CD4-positive, alpha-beta T cell (primary cell): ENCODE data around the gene SFMBT2. TPM values are rescaled to one million over a fixed set of nuclear protein-coding genes. Genes with fewer than 3 reads are reported as not detected.
"Not testable (repeated sequence)": the region's sequence is repeated elsewhere in the genome, so short reads cannot be mapped to it uniquely, and the experiment has no call there.

Source experiments
- ATAC-seq: fragments of 200-7000 bp; cut with Tn5 transposase; one replicate; pipeline ENCODE4 v1.10.0; 2022; ENCODE audit warnings: mild to moderate bottlenecking; ENCODE audit not compliant: poor library complexity
- CTCF ChIA-PET: fragments of 350-600 bp; sonication (Branson Sonifier 250); formaldehyde crosslinking; loops from one replicate; lab custom pipeline; 2021; ENCODE audit warnings: antibody characterized with exemption, inconsistent platforms; lab: Charles Lee
- POLR2A ChIA-PET: fragments of 350-600 bp; sonication (Branson Sonifier 250); formaldehyde crosslinking; loops from one replicate; lab custom pipeline; 2021; ENCODE audit warnings: antibody characterized with exemption, inconsistent platforms; lab: Charles Lee
- DNase-seq, 14 experiments: peaks; one replicate each; pipeline ENCODE4 v3.0.0-alpha.2; 2013 to 2020; ENCODE audit warnings: mixed read lengths in 2 of 14
- H3K27ac ChIP-seq, 2 donors: one replicate each; pipeline versions ENCODE4 v1.5.1 to v1.7.0; 2013; ENCODE audit warnings: low read length in 2 of 2, low read depth in 1 of 2, mild to moderate bottlenecking in 1 of 2
- H3K27me3 ChIP-seq, 2 experiments: 1 replicate in 1 of 2; 2 replicates in 1 of 2; pipeline versions ENCODE4 v1.6.1 to v1.7.0; 2013; ENCODE audit warnings: low read length in 2 of 2, control low read depth in 1 of 2, mild to moderate bottlenecking in 1 of 2, moderate library complexity in 1 of 2; ENCODE audit not compliant: insufficient read depth in 2 of 2, control insufficient read depth in 1 of 2
- H3K36me3 ChIP-seq: one replicate; pipeline ENCODE4 v1.6.1; 2013; ENCODE audit warnings: low read length, control low read depth; ENCODE audit not compliant: insufficient read depth
- H3K4me1 ChIP-seq: one replicate; pipeline ENCODE4 v1.6.1; 2013; ENCODE audit warnings: low read length, control low read depth; ENCODE audit not compliant: insufficient read depth
- H3K4me3 ChIP-seq: one replicate; pipeline ENCODE4 v1.5.1; 2013; ENCODE audit warnings: mild to moderate bottlenecking, low read length, moderate library complexity
- H3K9me3 ChIP-seq, 2 experiments: 1 replicate in 1 of 2; 2 replicates in 1 of 2; pipeline versions ENCODE4 v1.6.1 to v1.7.0; 2013; ENCODE audit warnings: low read length in 2 of 2, mild to moderate bottlenecking in 2 of 2, control low read depth in 1 of 2, moderate library complexity in 1 of 2; ENCODE audit not compliant: control insufficient read depth in 1 of 2, insufficient read depth in 1 of 2
- H3K27ac Mint-ChIP-seq: one replicate; pipeline ENCODE4 v1.8.0; 2020; ENCODE audit warnings: mixed read lengths
- H3K27me3 Mint-ChIP-seq: one replicate; pipeline ENCODE4 v1.8.0; 2021; ENCODE audit warnings: mixed read lengths
- H3K36me3 Mint-ChIP-seq: one replicate; pipeline ENCODE4 v1.8.0; 2021; ENCODE audit warnings: low read depth, mixed read lengths
- H3K4me1 Mint-ChIP-seq: one replicate; pipeline ENCODE4 v1.8.0; 2021; ENCODE audit warnings: low read depth, mixed read lengths
- H3K4me3 Mint-ChIP-seq: one replicate; pipeline ENCODE4 v1.8.0; 2020; ENCODE audit warnings: mild to moderate bottlenecking, mixed read lengths
- H3K9me3 Mint-ChIP-seq: one replicate; pipeline ENCODE4 v1.8.0; 2020; ENCODE audit warnings: mixed read lengths
- intact Hi-C, 2 experiments: fragments of 100-400 bp; cut with DNase I in 1 of 2; cut with micrococcal nuclease in 1 of 2; formaldehyde crosslinking; loops; one replicate each; pipeline versions ENCODE4 v1.15.1 to v1.9.0; 2023 to 2025; cut with DNase I, micrococcal nuclease
- total RNA-seq, 174 experiments: library from RNA in 2 of 174; stranded (reverse) in 2 of 174; gene quantifications; one replicate each; pipeline ENCODE4 v1.2.3 and lab custom pipeline; 2021 to 2026
- TF ChIP-seq, protein P1 (sequence below): fragments of 200-600 bp; IDR thresholded peaks from one replicate; pipeline ENCODE4 v1.8.0; 2022; ENCODE audit warnings: antibody characterized with exemption, mild to moderate bottlenecking

The SFMBT2 gene
- total RNA-seq, 2 experiments from 2014 or later: 41.0 to 42.0 TPM

DNA sequence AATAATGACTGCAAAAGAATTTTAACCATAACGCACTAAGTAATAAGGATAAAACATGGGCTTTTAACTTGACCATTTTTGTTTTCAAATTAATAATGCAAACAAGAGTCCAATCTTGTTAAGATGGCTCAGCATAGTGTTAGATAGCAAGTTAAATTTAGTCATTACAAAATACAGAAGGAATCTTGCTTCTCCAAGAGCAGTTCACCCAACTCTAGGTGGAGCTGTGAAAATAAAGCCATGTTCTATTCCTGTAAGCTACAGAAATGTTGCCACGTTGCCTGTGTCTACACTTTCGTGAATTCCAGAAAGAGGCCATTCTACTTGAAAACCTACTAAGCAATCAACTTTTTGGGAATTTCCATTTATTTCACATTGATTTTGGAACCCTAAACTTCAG is 191.9 kb downstream of the SFMBT2 start:
- no peak overlapping the region for H3K27ac Mint-ChIP-seq

DNA sequence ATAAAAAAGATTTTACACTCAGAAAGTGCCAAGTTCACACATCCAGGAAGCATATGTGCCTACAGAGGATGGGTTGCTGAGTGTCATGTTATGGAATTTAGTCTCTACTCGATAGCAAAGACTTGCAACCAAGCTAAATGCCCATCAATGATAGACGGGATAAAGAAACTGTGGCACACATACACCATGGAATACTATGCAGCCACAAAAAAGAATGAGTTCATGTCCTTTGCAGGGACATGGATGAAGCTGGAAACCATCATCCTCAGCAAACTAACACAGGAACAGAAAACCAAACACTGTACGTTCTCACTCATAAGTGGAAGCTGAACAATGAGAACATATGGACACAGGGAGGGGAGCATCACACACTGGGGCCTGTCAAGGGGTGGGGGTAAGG is 198.1 kb downstream of the SFMBT2 start:
- H3K27me3 Mint-ChIP-seq, H3K27ac ChIP-seq, ATAC-seq, POLR2A ChIA-PET, H3K4me1 ChIP-seq, intact Hi-C loops, H3K4me3 ChIP-seq, H3K27ac Mint-ChIP-seq, DNase-seq, H3K9me3 ChIP-seq, CTCF ChIA-PET, H3K4me1 Mint-ChIP-seq, H3K4me3 Mint-ChIP-seq, H3K9me3 Mint-ChIP-seq, H3K27me3 ChIP-seq: not testable (repeated sequence)
- H3K36me3 ChIP-seq: peaks cover 37% of the 10 kb centered on the region
- peaks cover 95% of the 10 kb centered on the region for H3K36me3 Mint-ChIP-seq

More for the DNA sequence above, 191.9 kb downstream of the SFMBT2 start:
- Mint-ChIP-seq H3K36me3 (peaks cover 92% of the 10 kb centered on the region), H3K4me3 (no peak overlapping the region), H3K4me1 (no peaks in the 10 kb centered on the region), H3K9me3 (peaks cover 2% of the 10 kb centered on the region), H3K27me3 (no peaks in the 10 kb centered on the region)
- H3K9me3 ChIP-seq: peaks cover 0 to 7% of the 10 kb centered on the region in 2 experiments
- peaks cover 32% of the 10 kb centered on the region for H3K36me3 ChIP-seq
- H3K27me3 ChIP-seq: no peaks in the 10 kb centered on the region
- DNase-seq (no peak), ATAC-seq (no peak)
- intact Hi-C loops: no loop called here
- TF ChIP-seq, protein P1, sequence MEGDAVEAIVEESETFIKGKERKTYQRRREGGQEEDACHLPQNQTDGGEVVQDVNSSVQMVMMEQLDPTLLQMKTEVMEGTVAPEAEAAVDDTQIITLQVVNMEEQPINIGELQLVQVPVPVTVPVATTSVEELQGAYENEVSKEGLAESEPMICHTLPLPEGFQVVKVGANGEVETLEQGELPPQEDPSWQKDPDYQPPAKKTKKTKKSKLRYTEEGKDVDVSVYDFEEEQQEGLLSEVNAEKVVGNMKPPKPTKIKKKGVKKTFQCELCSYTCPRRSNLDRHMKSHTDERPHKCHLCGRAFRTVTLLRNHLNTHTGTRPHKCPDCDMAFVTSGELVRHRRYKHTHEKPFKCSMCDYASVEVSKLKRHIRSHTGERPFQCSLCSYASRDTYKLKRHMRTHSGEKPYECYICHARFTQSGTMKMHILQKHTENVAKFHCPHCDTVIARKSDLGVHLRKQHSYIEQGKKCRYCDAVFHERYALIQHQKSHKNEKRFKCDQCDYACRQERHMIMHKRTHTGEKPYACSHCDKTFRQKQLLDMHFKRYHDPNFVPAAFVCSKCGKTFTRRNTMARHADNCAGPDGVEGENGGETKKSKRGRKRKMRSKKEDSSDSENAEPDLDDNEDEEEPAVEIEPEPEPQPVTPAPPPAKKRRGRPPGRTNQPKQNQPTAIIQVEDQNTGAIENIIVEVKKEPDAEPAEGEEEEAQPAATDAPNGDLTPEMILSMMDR: no peak
- H3K4me3 ChIP-seq: no peak overlapping the region
- no peak overlapping the region for H3K27ac ChIP-seq
- H3K4me1 ChIP-seq: no peaks in the 10 kb centered on the region
- ChIA-PET CTCF (interaction anchor here (1.7 kb wide), 1 partner anchor 11 kb away, joined by 5 read pairs; no protein-coding TSS in a partner anchor), POLR2A (no interaction called here)

DNA sequence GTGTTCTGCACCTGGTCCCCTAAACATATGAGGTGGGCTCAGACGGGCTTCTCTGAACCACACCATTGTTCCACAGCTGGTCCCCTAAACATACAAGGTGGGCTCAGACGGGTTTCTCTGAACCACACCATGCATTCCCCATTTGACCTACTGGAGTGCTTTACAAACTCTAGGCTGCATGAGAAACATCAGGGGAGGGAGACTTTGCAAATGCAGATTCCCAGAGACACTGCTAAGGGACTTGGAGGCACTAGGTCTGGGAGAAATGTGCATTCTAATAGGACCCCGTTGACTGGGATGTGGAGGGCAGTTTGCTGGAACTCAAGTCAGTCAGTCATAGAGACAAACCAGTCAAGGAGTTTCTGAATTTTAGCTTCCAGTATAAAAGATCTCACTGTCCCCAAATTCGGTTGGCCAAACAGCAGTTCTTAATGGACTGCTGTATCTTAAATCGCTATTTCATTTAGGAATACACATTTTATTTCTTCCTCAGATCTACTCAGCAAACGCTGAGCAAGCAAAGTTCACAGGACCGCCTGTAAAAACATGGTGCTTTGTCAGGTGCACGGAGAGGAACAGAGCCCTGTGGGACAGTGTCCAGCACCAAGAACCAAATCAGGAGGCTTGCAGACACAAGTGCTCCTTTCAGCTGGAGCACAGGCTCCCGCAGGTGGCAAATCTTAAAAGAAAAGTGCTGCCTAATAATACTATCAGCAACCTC is 198.8 kb downstream of the SFMBT2 start:
- POLR2A ChIA-PET: interaction anchor here (0.8 kb wide), 1 partner anchor 19 kb away, joined by 3 read pairs; no protein-coding TSS in a partner anchor
- Mint-ChIP-seq H3K36me3 (peaks cover 95% of the 10 kb centered on the region), H3K27ac (no peak overlapping the region), H3K4me1 (peaks cover 9% of the 10 kb centered on the region), H3K4me3 (no peak overlapping the region), H3K27me3 (no peaks in the 10 kb centered on the region), H3K9me3 (peaks cover 2% of the 10 kb centered on the region)
- peaks cover 32% of the 10 kb centered on the region for H3K36me3 ChIP-seq
- peaks cover 0 to 6% of the 10 kb centered on the region in 2 experiments for H3K9me3 ChIP-seq
- H3K27ac ChIP-seq: no peak overlapping the region
- no peaks in the 10 kb centered on the region for H3K4me1 ChIP-seq
- CTCF ChIA-PET: no interaction called here
- no peaks in the 10 kb centered on the region for H3K27me3 ChIP-seq
- DNase-seq: no peak
- no peak for ATAC-seq
- intact Hi-C loops: no loop called here
- H3K4me3 ChIP-seq: no peak overlapping the region
- TF ChIP-seq, protein P1: no peak
